SH-SY5Y (cell line): ENCODE measurements around the gene SERINC5.

Experiments
- GATA2 ChIP-seq: IDR thresholded peaks from 2 replicates; pipeline ENCODE4 v1.6.1; 2011; ENCODE audit warnings: mild to moderate bottlenecking, low read depth, low read length
- GATA3 ChIP-seq: IDR thresholded peaks from 2 replicates; pipeline ENCODE4 v1.6.1; 2011; ENCODE audit warnings: low read depth, mild to moderate bottlenecking, low read length, moderate library complexity

DNA sequence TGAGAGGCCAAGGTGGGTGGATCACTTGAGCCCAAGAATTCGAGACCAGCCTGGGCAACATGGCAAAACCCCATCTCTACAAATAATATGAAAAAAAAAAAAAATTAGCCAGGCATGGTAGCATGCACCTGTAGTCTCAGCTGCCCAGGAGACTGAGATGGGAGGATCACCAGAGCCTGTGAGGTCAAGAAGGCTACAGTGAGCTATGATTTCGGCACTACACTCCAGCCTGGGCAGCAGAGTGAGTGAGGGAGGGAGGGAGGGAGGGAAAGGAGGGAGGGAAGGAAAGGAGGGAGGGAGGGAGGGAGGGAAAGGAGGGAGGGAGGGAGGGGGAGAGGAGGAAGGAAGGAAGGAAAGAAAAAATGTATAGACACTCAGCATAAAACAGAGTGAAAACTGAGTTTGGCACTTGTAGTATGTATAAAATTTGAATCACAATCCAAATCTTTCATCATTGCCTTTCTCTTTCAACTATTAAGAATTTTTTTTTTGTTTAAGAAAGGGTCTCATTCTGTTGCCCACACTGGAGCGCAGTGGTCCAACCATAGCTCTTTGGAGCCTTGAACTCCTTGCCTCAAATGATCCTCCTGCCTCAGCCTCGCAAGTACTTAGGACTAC is 27.8 kb downstream of the SERINC5 start:
- TF ChIP-seq GATA3 (no peak), GATA2 (no peak)
